Duodenal mucosa (tissue), 2 donors: ENCODE results near the gene SH2D3A.
"Not testable (repeated sequence)": the region's sequence is repeated elsewhere in the genome, so short reads cannot be mapped to it uniquely, and the experiment has no call there.

ENCODE experiments used
- H3K27ac ChIP-seq: one replicate; pipeline ENCODE4 v1.7.0; 2013; ENCODE audit warnings: low read depth, low read length
- H3K27me3 ChIP-seq, 2 donors: one replicate each; pipeline ENCODE4 v1.7.0; 2013; ENCODE audit warnings: low read length in 2 of 2, control low read depth in 1 of 2; ENCODE audit not compliant: insufficient read depth in 2 of 2, control insufficient read depth in 1 of 2
- H3K36me3 ChIP-seq, 2 donors: one replicate each; pipeline ENCODE4 v1.7.0; 2013; ENCODE audit warnings: low read length in 2 of 2, control low read depth in 1 of 2; ENCODE audit not compliant: insufficient read depth in 2 of 2, control insufficient read depth in 1 of 2
- H3K4me1 ChIP-seq, 2 donors: one replicate each; pipeline ENCODE4 v1.7.0; 2013; ENCODE audit warnings: low read length in 2 of 2, control low read depth in 1 of 2; ENCODE audit not compliant: insufficient read depth in 2 of 2, control insufficient read depth in 1 of 2
- H3K4me3 ChIP-seq, 2 donors: one replicate each; pipeline ENCODE4 v1.7.0; 2013; ENCODE audit warnings: low read length in 2 of 2, low read depth in 1 of 2
- H3K9ac ChIP-seq, 2 donors: one replicate each; pipeline ENCODE4 v1.7.0; 2013; ENCODE audit warnings: low read length in 2 of 2, low read depth in 1 of 2
- H3K9me3 ChIP-seq, 2 donors: one replicate each; pipeline ENCODE4 v1.7.0; 2013; ENCODE audit warnings: low read length in 2 of 2, control low read depth in 1 of 2; ENCODE audit not compliant: control insufficient read depth in 1 of 2

SH2D3A gene

GRCh38 chr19:6762253-6762797 is 4.9 kb downstream of the SH2D3A start:
- not testable (repeated sequence) for H3K27me3 ChIP-seq, H3K9ac ChIP-seq, H3K27ac ChIP-seq, H3K4me3 ChIP-seq, H3K9me3 ChIP-seq
- H3K36me3 ChIP-seq: peaks cover 0 to 23% of the 10 kb centered on the region in 2 donors
- H3K4me1 ChIP-seq: peaks cover 10 to 16% of the 10 kb centered on the region in 2 donors

- Histone ChIP-seq H3K27me3 (no peaks in the 10 kb centered on the region), H3K4me3 (no peak overlapping the region), H3K9me3 (no peaks in the 10 kb centered on the region), H3K27ac (no peak overlapping the region), H3K9ac (no peak overlapping the region), H3K4me1 (peaks cover 6 to 10% of the 10 kb centered on the region in 2 donors), H3K36me3 (peaks cover 0 to 23% of the 10 kb centered on the region in 2 donors)
Observed at GRCh38 chr19:6761053-6761676, 6.1 kb downstream of the SH2D3A start.

- Histone ChIP-seq H3K27me3 (no peaks in the 10 kb centered on the region), H3K9ac (no peak overlapping the region), H3K9me3 (no peaks in the 10 kb centered on the region), H3K36me3 (peaks cover 0 to 23% of the 10 kb centered on the region in 2 donors), H3K27ac (no peak overlapping the region), H3K4me1 (peaks cover under 1 to 6% of the 10 kb centered on the region in 2 donors), H3K4me3 (no peak overlapping the region)
Observed at GRCh38 chr19:6760606-6761005, 6.6 kb downstream of the SH2D3A start.

GRCh38 chr19:6754653-6755463 is 12.4 kb downstream of the SH2D3A start:
- H3K4me3 ChIP-seq: no peak overlapping the region
- H3K9ac ChIP-seq: no peak overlapping the region
- no peak overlapping the region for H3K27ac ChIP-seq
- no peaks in the 10 kb centered on the region for H3K9me3 ChIP-seq
- H3K4me1 ChIP-seq: peaks cover 6 to 7% of the 10 kb centered on the region in 2 donors
- no peaks in the 10 kb centered on the region for H3K27me3 ChIP-seq
- peaks cover 0 to 38% of the 10 kb centered on the region in 2 donors for H3K36me3 ChIP-seq

DNA sequence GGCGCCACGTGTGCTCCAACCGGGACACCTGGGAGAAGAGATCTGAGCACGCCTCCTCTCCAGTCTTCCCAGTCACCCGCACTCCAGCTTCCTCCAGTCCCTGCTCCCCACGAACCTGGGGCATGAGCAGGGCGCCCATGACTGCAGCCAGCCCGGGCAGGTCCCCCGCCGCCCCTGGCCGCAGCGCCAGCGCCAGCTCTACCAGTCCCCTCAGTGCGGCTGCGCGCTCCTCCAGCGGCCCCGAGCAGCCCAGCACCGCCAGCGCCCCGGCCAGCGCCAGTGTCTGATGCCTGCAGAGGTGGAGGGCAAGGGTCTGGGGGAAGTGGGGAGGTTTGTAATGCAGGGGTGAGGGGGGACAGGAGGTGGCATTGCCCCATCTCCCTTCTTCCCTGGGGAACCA is 13.1 kb downstream of the SH2D3A start:
- Histone ChIP-seq H3K4me1 (peaks cover 6 to 7% of the 10 kb centered on the region in 2 donors), H3K4me3 (no peak overlapping the region), H3K9me3 (no peaks in the 10 kb centered on the region), H3K9ac (no peak overlapping the region), H3K36me3 (peaks cover 0 to 38% of the 10 kb centered on the region in 2 donors), H3K27me3 (no peaks in the 10 kb centered on the region), H3K27ac (no peak overlapping the region)

GRCh38 chr19:6753178-6754031 is 13.8 kb downstream of the SH2D3A start:
- peak overlapping the region; percentile 73 to 74 for H3K9ac ChIP-seq
- H3K27ac ChIP-seq: peak overlapping the region; percentile 94

GRCh38 chr19:6752256-6753177 is 14.7 kb downstream of the SH2D3A start:
- Histone ChIP-seq H3K9ac (peak overlapping the region; percentile 73 to 74), H3K27me3 (no peaks in the 10 kb centered on the region), H3K4me3 (peak overlapping the region; percentile 58 to 68), H3K36me3 (peaks cover 0 to 41% of the 10 kb centered on the region in 2 donors), H3K27ac (peak overlapping the region; percentile 94), H3K4me1 (peaks cover 6 to 7% of the 10 kb centered on the region in 2 donors), H3K9me3 (no peaks in the 10 kb centered on the region)

More at GRCh38 chr19:6753178-6754031, 13.8 kb downstream of the SH2D3A start:
- no peaks in the 10 kb centered on the region for H3K9me3 ChIP-seq
- no peaks in the 10 kb centered on the region for H3K27me3 ChIP-seq
- H3K4me3 ChIP-seq: peak overlapping the region; percentile 58 to 68
- H3K36me3 ChIP-seq: peaks cover 0 to 35% of the 10 kb centered on the region in 2 donors
- peaks cover 6 to 7% of the 10 kb centered on the region in 2 donors for H3K4me1 ChIP-seq

- Histone ChIP-seq H3K9ac (no peak overlapping the region), H3K4me1 (peaks cover 6 to 7% of the 10 kb centered on the region in 2 donors), H3K27me3 (no peaks in the 10 kb centered on the region), H3K4me3 (no peak overlapping the region), H3K9me3 (no peaks in the 10 kb centered on the region), H3K27ac (no peak overlapping the region), H3K36me3 (peaks cover 2 to 53% of the 10 kb centered on the region in 2 donors)
Observed at GRCh38 chr19:6751189-6751588, 16.0 kb downstream of the SH2D3A start.

DNA sequence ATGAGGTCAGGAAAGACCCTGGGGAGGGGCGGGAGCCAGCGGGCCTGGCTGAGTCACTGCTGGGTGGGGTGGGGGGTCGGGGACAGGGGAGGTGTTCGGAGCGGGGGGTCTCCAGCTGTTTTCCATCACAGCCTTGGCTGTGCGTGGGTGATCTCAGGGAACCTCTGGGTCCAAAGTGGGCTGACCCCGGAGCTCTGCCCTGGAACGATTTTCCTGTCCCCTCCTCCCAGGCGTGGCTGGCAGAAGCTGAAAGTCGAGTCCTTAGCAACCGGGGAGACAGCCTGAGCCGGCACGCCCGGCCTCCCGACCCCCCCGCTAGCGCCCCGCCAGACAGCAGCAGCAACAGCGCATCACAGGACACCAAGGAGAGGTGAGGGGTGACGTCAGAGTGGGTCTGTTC is 17.2 kb downstream of the SH2D3A start:
- Histone ChIP-seq H3K9me3 (no peaks in the 10 kb centered on the region), H3K36me3 (peaks cover 3 to 57% of the 10 kb centered on the region in 2 donors), H3K27me3 (no peaks in the 10 kb centered on the region), H3K4me3 (no peak overlapping the region), H3K4me1 (peaks cover 8 to 13% of the 10 kb centered on the region in 2 donors), H3K9ac (no peak overlapping the region), H3K27ac (no peak overlapping the region)
